GM19351 (cell line): ENCODE results near the gene BCKDHA.
"Not testable (repeated sequence)": the region's sequence is repeated elsewhere in the genome, so short reads cannot be mapped to it uniquely, and the experiment has no call there.

ENCODE experiments used
- ATAC-seq: cut with Tn5 transposase; IDR thresholded peaks from one replicate; pipeline ENCODE4 v1.9.1; 2021; ENCODE audit warnings: mild to moderate bottlenecking, moderate library complexity; ENCODE audit not compliant: unreplicated experiment

The BCKDHA gene

DNA sequence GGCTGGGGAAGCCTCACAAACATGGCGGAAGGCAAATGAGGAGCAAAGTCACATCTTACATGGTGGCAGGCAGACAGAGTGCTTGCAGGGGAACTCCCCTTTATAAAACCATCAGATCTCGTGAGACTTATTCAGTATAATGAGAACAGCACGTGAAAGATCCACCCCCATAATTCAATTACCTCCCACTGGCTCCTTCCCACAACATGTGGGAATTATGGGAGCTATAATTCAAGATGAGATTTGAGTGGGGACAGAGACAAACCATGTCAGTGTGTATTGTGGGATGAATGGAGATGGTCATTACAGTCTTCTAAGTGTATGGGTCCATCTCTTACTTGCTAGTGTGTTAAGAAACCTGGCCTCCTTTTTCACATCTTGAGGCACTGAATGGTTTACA, 4.4 kb downstream of the BCKDHA start:
- ATAC-seq: no peak

DNA sequence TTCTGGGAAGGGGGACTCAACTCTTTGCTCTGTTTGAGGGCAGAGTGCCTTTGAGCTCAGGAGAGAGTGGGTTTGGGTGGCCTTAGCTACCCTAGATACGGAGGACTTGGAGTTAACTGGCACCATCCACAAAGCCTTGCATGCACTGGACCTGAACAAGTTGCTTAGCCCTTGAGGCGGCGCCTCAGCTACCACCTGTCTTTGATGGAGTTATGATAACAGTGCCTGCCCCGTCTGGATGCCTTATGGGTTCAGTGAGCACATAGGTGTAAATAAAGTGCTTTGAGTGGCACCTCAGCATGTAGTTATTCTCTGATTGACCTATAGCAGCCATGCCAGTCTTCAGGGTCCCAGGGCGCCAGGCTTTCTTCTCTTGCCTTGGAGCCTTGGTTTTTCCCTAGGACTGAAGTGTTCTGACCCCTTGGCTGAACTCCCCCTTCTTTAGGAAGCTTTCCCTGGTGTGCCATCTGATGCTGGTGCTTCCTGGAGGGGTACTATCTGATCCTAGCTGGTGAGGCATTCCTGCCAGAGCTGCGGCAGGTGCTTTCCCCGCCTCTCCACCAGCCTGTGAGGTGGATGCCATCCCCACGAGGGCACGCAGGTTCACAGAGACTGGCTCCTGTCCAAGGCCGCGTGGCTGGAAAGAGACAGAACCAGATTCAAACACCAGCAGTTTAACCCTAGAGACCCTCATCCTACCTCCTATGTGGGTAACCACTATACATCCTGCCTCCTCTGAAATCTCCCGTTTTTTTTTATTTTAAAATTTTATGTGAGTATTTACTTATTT, 5.8 kb downstream of the BCKDHA start:
- ATAC-seq: no peak

DNA sequence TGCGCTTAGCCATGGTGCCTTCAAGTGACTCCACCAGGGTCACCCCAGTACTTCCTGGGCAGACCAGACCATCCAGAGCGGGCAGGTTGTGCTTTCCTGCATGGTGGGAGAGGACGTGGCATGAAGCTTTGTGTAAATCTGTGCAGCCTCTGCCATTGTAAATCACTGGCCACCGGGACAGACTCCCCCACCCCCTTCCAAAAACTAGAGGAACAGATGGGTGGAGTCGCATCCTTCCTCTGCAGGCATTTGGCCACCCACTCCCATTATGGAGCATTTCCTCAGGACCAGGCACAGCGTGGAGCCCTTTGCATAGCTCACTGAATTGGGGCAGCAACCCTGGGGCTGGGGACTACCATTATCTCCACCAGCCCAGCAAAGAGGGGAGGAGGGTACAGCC, 8.2 kb downstream of the BCKDHA start:
- ATAC-seq: no peak

DNA sequence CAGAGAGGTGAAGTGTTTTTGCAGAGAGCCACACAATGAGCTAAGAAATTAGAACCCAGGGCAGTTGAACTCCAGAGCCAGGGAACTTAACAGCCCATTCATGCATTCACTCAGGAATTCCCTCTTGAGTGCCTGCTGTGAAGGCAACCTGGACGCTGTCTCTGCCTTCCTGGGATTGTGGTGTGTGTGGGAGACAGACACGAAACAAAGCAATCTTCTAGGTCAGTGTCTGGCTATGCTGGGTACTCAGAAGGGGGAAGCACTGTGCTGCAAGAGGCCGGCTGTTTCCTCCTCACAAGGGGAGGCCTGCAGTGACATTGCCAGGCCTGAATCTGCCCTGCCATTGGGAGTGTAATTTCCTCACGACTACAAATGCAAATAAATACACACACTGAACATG, 9.7 kb downstream of the BCKDHA start:
- ATAC-seq: no peak

DNA sequence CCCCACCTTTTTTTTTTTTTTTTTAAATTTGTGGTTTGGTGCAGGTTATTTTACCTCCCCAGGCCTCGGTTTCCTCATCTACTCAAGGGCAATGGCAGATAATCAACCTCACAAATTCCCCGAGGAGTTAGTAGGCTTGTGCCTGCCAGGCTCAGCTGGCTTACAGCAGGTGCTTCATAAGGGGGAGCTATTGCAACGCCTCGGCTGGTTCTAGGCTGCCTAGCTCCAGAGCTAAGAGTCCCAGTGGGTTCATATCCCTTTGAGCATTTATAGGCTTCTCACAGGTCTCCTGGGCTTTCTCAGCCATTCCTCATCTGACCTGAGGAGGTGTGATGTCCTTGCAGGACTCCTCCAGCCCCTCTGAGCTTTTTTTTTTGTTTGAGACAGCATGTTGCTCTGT, 10.6 kb downstream of the BCKDHA start:
- no peak for ATAC-seq

DNA sequence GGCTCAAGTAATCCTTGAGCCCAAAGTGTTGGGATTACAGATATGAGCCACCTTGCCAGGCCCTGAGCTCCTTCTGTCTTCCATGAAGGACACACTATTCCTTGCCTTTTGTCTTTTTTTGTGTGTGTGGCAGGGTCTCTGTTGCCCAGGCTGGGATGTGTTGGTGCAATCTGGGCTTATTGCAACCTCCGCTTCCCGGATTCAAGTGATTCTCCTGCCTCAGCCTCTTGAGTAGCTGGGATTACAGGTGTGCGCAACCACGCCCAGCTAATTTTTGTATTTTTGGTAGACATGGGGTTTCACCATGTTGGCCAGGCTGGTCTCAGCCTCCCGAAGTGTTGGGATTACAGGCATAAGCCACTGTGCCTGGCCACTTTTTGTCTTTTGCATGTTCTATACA, 11.2 kb downstream of the BCKDHA start:
- not testable (repeated sequence) for ATAC-seq

DNA sequence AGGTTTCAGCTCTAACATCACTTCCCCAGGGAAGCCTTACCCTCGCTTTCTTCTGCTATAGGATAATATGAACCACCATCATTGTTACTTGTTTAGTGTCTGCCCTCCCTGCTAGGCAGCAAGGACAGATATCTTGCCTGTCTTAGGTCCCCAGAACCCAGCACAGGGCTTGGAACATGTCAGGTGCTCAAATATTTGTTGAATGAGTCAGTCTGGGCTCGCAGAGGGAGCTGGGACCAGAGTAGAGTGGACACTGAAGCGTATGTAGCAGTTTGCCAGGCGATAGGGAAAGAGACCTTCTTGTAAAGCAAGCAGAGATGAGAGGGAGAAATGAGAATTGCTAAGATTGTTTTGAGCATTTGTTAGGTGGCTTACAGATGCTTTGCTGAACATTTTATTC, 11.7 kb downstream of the BCKDHA start:
- ATAC-seq: no peak

DNA sequence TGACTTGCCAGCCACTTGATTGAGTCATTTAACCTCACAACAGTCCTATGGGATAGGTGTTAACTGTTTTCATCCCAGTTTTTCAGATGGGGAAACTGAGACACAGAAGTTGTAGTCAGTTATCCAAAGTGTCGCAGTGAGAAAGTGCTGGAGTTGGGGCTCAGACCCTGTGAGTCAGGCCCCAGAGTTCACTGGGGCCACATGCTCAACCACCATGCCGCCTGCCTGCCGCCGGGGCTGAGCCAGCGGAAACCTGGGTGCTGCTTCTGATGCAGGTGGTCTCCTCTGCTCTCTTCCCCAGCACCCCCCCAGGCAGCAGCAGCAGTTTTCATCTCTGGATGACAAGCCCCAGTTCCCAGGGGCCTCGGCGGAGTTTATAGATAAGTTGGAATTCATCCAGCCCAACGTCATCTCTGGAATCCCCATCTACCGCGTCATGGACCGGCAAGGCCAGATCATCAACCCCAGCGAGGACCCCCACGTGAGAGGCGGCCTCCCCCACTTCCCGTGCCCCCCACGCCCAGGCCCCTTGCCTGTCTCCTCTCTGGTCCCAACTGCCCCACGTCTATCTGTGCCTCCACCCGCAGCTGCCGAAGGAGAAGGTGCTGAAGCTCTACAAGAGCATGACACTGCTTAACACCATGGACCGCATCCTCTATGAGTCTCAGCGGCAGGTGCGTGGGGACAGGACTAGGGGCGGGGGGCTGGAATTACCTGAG, 12.9 kb downstream of the BCKDHA start:
- no peak for ATAC-seq

DNA sequence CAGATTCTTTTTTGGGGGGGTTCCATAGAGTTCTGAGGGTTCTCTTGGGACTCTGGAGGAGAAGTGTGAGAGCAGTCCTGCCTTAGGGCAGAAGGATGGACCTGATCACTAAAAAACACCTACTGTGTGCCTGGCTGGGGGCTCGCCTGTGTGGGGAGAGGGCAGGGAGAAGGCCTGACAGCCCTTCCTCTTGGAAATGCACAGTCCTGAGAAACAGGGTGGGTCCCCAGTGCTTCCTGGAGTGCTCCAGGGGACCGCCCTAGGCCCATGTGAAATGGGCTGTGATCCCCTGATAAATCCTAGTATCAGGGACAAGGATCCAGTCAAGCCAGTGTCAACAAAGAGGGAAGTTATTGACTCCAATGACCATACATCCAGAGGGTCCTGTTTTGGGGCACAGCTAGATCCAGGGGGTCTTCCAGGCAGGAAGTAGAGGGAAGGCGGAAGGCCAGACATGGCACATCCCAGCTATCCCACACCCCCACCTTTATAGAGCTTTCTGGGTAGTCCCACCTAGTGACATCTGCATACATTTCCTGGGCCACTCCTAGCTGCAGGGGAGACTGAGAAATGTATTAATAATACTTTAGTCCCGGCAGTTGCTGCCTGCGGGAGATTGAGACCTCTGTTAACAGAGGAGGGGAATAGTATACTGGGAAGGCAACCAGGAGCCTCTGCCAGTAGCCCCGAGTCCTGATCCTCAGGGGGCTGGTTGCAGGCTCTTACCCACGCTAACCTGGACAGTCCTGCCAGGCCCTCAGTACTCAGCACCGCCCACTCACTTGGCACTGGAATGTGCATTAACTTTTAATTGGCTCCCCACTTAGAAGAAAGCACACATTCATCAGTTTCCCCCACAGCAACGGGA, 13.7 kb downstream of the BCKDHA start:
- no peak for ATAC-seq

DNA sequence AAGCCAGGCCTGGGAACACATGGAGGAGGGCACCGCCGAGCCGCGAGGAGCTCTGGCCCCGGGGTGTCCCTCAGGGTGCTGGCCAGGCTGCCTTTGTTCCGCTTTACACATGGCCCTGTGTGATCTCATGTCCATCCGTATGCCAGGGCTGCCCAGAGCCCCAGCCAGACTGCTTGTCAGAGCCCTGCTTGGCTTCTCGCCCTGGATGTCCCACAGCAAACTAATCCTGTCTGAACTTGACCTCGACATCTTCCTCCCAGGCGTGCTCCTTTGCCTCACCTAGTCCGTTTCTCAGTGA, 14.3 kb downstream of the BCKDHA start:
- no peak for ATAC-seq

DNA sequence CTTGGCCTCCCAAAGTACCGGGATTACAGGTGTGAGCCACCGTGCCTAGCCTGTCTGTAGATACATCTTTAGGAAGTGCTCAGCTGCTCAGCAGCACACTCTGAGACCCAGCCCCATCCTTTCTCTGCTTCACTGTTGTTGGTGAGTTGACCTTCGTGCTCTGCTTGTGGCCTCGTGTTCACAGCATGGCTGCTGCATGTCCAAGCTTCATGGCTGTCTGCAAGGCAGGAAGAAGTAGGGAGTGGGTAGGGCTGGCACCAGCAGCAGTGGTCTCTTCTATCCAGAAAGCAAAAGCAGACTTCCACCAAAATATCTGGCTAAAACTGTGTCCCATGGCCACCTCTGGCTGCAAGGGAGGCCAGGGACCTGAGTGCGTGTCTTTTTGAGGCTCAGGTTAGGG, 15.3 kb downstream of the BCKDHA start:
- ATAC-seq: no peak

DNA sequence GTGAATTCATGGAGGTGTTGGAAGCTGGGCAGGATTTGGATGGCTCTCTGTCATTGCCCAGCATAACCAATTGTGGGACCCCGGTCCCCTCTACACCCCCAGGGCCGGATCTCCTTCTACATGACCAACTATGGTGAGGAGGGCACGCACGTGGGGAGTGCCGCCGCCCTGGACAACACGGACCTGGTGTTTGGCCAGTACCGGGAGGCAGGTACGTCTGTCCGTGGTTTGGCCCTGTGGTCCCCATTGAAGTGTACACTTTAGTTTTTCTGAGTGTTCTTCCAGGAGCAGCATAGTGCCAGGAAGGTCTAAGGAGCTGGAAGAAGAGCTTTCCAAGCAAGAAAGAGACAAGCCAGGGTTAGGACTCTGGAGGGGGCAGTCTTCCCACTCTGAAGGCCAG, 16.3 kb downstream of the BCKDHA start:
- no peak for ATAC-seq

DNA sequence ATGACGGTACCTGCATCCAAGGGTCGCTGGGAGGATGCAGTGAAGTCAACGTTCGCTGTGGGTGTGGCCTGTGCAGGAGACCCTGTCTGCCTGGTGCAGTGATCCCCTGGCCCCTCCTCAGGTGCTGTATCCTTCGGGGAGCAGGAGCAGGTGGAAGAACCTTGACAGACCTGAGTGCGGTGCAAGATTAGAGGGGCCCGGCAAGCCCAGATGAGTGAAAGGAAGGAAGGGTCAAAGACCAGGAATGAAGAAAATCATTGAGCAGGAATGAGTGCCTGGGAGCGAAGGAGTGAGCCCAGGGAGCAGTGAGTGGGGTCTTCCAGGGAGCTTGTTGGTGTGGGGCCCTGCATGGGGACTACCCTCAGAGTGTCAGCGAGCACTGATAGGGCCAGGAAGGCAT, 16.8 kb downstream of the BCKDHA start:
- ATAC-seq: no peak

DNA sequence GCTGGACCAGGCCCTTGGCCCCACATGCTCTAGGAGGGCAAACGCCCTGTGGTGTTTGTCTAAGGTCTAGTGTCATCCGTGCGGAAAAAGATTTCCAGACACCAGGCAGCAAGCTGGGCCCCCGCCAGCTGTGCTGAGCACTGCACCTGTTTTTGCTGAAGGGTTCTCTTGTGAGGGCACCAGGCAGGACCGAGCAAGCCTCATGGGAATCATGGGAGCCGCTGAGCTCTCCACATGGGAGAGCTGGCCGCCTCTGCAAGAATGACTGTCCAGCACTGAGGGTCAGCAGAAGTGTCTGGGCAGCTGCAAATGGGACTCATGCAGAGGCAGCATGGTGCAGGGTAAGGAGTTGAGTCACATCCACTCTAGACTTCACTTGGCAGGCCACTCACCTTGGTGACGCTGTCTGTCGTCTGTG, 17.5 kb downstream of the BCKDHA start:
- no peak for ATAC-seq

DNA sequence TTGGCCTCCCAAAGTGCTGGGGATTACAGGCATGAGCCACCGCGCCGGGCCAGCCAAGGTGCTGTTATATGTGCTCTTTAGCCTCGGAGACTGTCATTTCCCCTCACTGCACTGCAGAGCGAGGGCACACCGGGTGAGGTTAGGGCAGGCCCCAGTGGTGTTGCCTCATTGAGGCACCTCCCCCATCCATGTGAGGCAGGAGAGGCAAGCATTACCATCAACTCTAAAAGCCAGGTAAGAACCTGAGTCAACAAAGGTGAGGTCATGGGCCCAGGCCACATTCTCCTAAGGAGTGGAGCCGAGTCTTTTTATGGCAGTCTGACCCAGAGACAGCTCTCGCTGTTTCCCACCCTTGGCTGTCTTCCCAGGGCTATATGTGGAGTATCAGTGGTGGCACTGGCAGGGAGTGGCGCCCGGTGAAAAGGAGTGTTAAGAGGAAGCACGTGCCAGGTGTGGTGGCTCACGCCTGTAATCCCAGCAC, 18.6 kb downstream of the BCKDHA start:
- no peak for ATAC-seq

DNA sequence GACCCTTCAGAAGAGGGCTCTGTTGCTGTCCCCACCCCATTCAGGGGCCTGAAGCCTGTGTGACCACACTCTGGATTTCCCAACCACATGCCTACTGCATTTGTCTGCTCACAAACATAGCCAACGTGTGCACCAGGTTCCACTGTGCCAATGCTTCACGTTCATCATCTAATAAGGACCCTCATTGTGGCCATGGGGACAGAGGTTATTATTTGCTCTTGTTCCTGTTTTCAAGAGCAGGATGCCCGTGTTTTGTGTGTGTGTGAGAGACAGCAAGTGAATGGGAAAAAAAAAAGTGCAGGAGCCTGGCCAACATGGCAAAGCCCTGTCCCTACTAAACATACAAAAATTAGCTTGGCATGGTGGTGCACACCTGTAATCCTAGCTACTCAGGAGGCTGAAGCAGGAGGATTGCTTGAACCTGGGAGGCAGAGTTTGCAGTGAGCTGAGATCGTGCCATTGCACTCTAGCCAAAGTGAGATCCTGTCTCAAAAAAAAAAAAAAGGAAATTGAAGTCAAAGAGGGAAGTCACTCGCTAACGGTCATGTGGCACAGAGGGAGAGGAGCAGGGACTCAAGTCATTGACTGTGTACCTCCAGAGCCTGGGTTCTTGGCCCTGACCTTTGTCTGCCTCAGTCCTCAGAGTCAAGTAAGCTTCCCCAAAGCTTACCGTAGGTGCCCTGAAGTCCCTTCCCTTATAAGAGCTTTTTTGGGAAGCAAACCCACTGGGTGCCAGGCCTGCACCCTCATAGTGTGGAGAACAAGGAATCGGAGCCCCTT, 22.7 kb downstream of the BCKDHA start:
- no peak for ATAC-seq

DNA sequence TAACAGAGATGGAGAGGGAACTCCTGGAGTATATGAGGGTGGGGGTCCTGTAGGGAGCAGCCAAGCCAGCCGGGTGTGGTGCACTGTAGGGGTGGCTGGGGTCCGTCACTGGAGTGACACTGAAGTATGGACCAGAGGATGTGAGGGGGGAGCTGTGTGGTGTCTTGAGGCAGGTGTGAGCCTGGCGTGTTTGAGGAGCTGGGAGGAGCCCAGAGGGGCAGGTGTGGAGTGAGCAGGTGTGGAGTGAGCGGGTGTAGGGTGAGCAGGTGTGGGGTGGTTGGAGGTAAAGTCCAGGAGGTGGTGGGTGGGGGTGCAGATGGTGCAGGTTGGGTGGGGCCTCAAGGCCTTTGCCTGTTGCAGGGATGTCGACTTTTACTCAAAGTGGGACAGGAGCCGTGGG, 23.7 kb downstream of the BCKDHA start:
- ATAC-seq: no peak

DNA sequence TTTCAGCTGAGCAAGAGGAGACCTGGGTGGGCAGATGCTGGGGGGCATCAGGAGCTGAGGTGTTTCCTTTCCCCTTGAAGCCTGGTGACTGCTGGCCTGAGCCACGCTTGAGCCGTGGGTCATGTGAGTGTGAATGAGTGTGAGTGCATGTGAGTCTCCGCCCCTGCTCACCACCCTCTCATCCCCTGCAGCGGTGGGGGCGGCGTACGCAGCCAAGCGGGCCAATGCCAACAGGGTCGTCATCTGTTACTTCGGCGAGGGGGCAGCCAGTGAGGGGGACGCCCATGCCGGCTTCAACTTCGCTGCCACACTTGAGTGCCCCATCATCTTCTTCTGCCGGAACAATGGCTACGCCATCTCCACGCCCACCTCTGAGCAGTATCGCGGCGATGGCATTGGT, 24.4 kb downstream of the BCKDHA start:
- no peak for ATAC-seq

DNA sequence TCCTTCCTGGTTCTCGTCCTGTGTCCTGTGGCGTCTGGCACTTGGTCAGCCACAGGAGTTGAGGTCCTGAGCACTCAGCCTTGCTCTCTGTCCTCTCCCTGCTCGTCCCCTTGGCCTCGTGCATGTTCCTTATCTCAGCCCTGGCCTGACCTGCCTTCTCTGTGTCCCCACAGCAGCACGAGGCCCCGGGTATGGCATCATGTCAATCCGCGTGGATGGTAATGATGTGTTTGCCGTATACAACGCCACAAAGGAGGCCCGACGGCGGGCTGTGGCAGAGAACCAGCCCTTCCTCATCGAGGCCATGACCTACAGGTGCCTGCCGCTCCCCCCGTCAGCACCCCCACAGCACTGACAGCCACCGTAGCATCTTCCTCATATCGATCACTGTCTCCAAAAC, 24.8 kb downstream of the BCKDHA start:
- no peak for ATAC-seq

DNA sequence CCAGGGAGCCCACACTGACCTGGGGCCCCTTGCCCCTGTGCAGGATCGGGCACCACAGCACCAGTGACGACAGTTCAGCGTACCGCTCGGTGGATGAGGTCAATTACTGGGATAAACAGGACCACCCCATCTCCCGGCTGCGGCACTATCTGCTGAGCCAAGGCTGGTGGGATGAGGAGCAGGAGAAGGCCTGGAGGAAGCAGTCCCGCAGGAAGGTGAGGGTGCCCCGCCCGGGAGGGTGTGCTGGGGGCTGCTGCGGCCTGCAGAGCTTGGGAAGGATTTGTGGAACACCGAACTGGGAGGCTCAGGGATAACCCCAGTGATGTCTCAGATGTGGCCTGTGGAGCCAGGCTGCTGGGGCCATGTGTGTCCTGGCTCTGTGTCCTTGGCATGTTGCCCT, 25.3 kb downstream of the BCKDHA start:
- no peak for ATAC-seq
